GM12891 (cell line): ENCODE measurements around the gene TATDN2.

Experiments
- PAX5 ChIP-seq: IDR thresholded peaks from 2 replicates; pipeline ENCODE4 v1.6.1; 2011; ENCODE audit warnings: low read length, moderate library complexity, mild to moderate bottlenecking; ENCODE audit not compliant: insufficient read depth, severe bottlenecking
- POLR2A ChIP-seq: IDR thresholded peaks from 2 replicates; pipeline ENCODE4 v1.6.1; 2011; ENCODE audit warnings: low read depth, low read length, control low read depth
- POLR2AphosphoS5 ChIP-seq: IDR thresholded peaks from 2 replicates; pipeline ENCODE4 v1.6.1; 2011; ENCODE audit warnings: low read depth, low read length, control low read depth
- POU2F2 ChIP-seq: IDR thresholded peaks from 2 replicates; pipeline ENCODE4 v1.6.1; 2011; ENCODE audit warnings: low read depth, mild to moderate bottlenecking, control low read depth, low read length, moderate library complexity
- TAF1 ChIP-seq: IDR thresholded peaks from 2 replicates; pipeline ENCODE4 v1.6.1; 2011; ENCODE audit warnings: low read depth, low read length, control low read depth

DNA sequence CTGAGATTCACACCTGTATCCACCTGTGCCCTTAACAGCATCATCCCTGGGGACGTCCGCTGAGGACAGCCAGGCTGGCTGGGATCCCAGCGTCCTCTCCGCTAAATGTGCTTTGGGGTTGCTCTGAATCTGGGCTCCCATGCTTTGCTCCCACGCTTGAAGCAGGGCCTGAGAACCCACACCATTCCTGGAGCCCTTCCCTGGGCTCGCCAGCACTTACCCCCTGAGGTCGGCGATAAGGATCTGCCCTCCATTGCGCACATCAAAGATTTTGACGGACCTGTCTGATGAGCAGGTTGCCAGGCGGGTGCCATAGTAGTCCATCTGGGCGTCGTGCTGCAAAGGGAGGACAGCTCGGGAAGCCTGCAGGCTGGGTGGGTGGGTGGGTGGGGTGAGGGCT, 66.8 kb downstream of the TATDN2 start:
- TF ChIP-seq POLR2A: no peak
- no peak for TF ChIP-seq POLR2AphosphoS5
- TF ChIP-seq TAF1: no peak
- TF ChIP-seq POU2F2: no peak
- no peak for TF ChIP-seq PAX5
